ENCODE measurements around the gene BBS10.

GRCh38 chr12:76384560-76384959 is 36.3 kb upstream of the BBS10 start:
- TF ChIP-seq POLR2A (IDR thresholded peaks at IDR 0.05; ENCODE audit: extremely low read depth, insufficient read length) (no peak), CTCF (IDR thresholded peaks at IDR 0.05; ENCODE audit: low read depth, low read length) (no peak), MYC (IDR thresholded peaks at IDR 0.05; ENCODE audit: low read depth, low read length) (no peak), MAX (IDR thresholded peaks at IDR 0.05; ENCODE audit: low read depth, low read length) (no peak)

Measured in NB4 (cell line).